KMS-11 (cell line): ENCODE results near the gene SMTNL2.

Experiments used
- H2AFZ ChIP-seq: fragments of 200-600 bp; sonication (generic); 2 replicates; pipeline ENCODE4 v1.6.1; 2016; ENCODE audit warnings: antibody characterized with exemption, mixed run types, low read depth
- H3K27ac ChIP-seq: fragments of 200-600 bp; sonication (generic); 2 replicates; pipeline ENCODE4 v1.6.1; 2016; ENCODE audit warnings: mild to moderate bottlenecking, mixed run types
- H3K27me3 ChIP-seq: fragments of 200-600 bp; sonication (generic); 2 replicates; pipeline ENCODE4 v1.6.1; 2017; ENCODE audit warnings: mild to moderate bottlenecking, low read depth, mixed run types, moderate library complexity; ENCODE audit not compliant: insufficient read depth
- H3K36me3 ChIP-seq: fragments of 200-600 bp; sonication (generic); 2 replicates; pipeline ENCODE4 v1.6.1; 2017; ENCODE audit warnings: mild to moderate bottlenecking, mixed run types; ENCODE audit not compliant: insufficient read depth
- H3K4me1 ChIP-seq: fragments of 200-600 bp; sonication (generic); 2 replicates; pipeline ENCODE4 v1.6.1; 2016; ENCODE audit warnings: mild to moderate bottlenecking, low read depth, mixed run types; ENCODE audit not compliant: poor library complexity, severe bottlenecking
- H3K4me2 ChIP-seq: fragments of 200-600 bp; sonication (generic); 2 replicates; pipeline ENCODE4 v1.7.0; 2016; ENCODE audit warnings: mild to moderate bottlenecking, mixed run types
- H3K4me3 ChIP-seq: fragments of 200-600 bp; sonication (generic); IDR thresholded peaks from 2 replicates; pipeline ENCODE4 v1.6.1; 2017; ENCODE audit warnings: low read depth, low read length, mixed read lengths; ENCODE audit not compliant: insufficient read depth
- H3K79me2 ChIP-seq: fragments of 200-600 bp; sonication (generic); 2 replicates; pipeline ENCODE4 v1.6.1; 2016; ENCODE audit warnings: low read depth, mixed run types; ENCODE audit not compliant: insufficient read depth
- H3K9ac ChIP-seq: fragments of 200-600 bp; sonication (generic); 2 replicates; pipeline ENCODE4 v1.6.1; 2016; ENCODE audit warnings: mild to moderate bottlenecking, mixed run types
- H4K20me1 ChIP-seq: fragments of 200-600 bp; sonication (generic); 2 replicates; pipeline ENCODE4 v1.6.1; 2016; ENCODE audit warnings: mild to moderate bottlenecking, mixed run types; ENCODE audit not compliant: insufficient read depth
- TF ChIP-seq, protein P1 (sequence below): fragments of 200-600 bp; sonication (generic); conservative IDR thresholded peaks from 2 replicates; pipeline ENCODE4 v1.6.1; 2017; ENCODE audit warnings: low read depth, mild to moderate bottlenecking, antibody characterized with exemption, low read length, moderate library complexity, mixed read lengths

Gene SMTNL2

DNA sequence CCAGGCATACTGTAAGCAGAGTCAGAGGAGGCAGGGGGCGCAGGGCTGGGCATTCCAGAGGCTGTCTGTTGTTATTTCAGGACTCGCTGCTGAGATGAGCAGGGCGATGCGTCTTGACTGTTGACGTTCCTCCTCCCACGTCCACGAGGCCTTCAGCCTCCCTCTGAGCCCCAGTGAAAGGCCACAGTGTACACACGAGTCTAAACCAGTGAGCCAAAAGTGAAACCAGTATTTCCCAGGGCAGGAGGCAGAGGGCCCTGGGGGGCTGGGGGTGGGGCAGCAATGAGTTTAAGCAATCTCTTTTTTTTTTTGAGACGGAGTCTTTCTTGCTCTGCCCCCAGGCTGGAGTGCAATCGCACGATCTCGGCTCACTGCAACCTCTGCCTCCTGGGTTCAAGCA is 21.5 kb downstream of the SMTNL2 start:
- Histone ChIP-seq H3K36me3 (no peaks in the 10 kb centered on the region), H3K4me2 (no peak overlapping the region), H4K20me1 (no peaks in the 10 kb centered on the region), H2AFZ (no peak overlapping the region), H3K4me1 (no peaks in the 10 kb centered on the region), H3K79me2 (no peaks in the 10 kb centered on the region), H3K4me3 (no peak overlapping the region), H3K9ac (no peak overlapping the region), H3K27me3 (peaks cover 10% of the 10 kb centered on the region; the same call in 1 of the 2 replicates), H3K27ac (no peak overlapping the region)
- TF ChIP-seq, protein P1, sequence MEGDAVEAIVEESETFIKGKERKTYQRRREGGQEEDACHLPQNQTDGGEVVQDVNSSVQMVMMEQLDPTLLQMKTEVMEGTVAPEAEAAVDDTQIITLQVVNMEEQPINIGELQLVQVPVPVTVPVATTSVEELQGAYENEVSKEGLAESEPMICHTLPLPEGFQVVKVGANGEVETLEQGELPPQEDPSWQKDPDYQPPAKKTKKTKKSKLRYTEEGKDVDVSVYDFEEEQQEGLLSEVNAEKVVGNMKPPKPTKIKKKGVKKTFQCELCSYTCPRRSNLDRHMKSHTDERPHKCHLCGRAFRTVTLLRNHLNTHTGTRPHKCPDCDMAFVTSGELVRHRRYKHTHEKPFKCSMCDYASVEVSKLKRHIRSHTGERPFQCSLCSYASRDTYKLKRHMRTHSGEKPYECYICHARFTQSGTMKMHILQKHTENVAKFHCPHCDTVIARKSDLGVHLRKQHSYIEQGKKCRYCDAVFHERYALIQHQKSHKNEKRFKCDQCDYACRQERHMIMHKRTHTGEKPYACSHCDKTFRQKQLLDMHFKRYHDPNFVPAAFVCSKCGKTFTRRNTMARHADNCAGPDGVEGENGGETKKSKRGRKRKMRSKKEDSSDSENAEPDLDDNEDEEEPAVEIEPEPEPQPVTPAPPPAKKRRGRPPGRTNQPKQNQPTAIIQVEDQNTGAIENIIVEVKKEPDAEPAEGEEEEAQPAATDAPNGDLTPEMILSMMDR: no peak

DNA sequence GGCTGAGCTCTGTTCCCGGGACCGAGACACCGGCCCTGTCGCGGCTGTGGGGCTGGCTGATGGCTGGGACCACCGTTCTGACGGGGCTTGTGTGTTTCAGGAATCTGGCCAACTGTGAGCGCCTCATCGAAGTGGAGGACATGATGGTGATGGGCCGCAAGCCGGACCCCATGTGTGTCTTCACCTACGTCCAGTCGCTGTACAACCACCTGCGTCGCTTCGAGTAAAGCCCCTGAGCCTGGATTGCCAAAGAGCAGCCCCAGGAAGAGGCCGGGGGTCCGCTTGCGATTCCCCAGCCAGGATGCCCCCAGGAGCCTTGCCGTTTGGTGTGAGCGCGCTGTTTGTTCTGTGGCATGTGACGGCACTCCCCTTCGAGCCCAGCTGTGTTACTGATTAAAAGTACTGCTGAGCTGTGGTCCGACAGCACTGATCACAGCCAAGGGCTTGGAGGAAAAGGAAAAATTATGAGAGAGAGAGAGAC is 23.0 kb downstream of the SMTNL2 start:
- Histone ChIP-seq H3K4me1 (no peaks in the 10 kb centered on the region), H3K4me3 (no peak overlapping the region), H3K4me2 (no peak overlapping the region), H2AFZ (no peak overlapping the region), H3K27me3 (peaks cover 10% of the 10 kb centered on the region; the same call in 1 of the 2 replicates), H3K36me3 (no peaks in the 10 kb centered on the region), H3K9ac (no peak overlapping the region), H4K20me1 (no peaks in the 10 kb centered on the region), H3K27ac (no peak overlapping the region), H3K79me2 (no peaks in the 10 kb centered on the region)
- TF ChIP-seq, protein P1: no peak

DNA sequence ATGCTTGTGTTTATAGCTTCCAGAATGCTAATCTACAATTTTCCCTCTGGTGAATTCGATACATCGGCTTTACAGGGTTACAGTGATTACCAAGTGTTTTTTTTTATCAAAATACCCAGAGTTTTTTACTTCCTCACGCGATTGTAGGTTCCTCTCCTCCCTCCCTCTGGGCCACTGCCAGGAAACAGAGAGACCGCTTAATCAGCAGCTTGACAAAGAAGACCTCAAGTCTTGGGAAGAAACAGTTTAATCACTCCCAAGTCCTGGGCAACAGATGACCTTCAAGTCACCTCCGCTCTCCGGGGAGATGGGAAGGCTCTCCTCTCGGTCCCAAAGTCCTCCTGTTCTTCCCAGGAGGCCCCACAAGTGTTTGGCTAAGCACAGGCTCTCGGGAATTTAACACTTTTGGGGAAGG is 23.5 kb downstream of the SMTNL2 start:
- no peaks in the 10 kb centered on the region for H3K4me1 ChIP-seq
- TF ChIP-seq, protein P1: no peak
- no peaks in the 10 kb centered on the region for H3K36me3 ChIP-seq
- H3K27ac ChIP-seq: no peak overlapping the region
- no peaks in the 10 kb centered on the region for H4K20me1 ChIP-seq
- H3K79me2 ChIP-seq: no peaks in the 10 kb centered on the region
- H2AFZ ChIP-seq: no peak overlapping the region
- no peak overlapping the region for H3K9ac ChIP-seq
- H3K27me3 ChIP-seq: peaks cover 7% of the 10 kb centered on the region; the same call in 1 of the 2 replicates
- no peak overlapping the region for H3K4me2 ChIP-seq
- no peak overlapping the region for H3K4me3 ChIP-seq

DNA sequence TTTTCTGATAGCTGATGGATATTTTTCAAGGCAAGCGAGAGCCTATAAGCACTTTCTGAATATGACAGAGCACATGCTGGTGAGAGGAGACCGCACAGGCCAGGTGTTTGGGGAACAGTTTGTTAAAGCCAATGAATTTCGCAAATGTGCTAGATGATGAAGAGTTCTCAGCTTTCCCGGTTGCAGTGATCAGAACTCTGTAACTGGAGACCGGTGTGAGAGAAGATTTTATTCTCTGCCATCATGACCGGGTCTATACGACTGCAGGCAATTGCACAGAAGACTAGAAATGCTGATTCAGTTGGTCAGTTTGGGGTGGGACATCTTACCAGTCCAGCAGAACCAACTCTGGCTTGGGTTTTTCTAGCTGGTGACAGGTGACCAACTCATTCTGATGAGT is 25.4 kb downstream of the SMTNL2 start:
- Histone ChIP-seq H3K4me3 (no peak overlapping the region), H3K9ac (no peak overlapping the region), H3K36me3 (no peaks in the 10 kb centered on the region), H3K27me3 (peaks cover 7% of the 10 kb centered on the region; the same call in 1 of the 2 replicates), H3K4me2 (no peak overlapping the region), H3K27ac (no peak overlapping the region), H2AFZ (no peak overlapping the region), H3K4me1 (no peaks in the 10 kb centered on the region), H3K79me2 (no peaks in the 10 kb centered on the region), H4K20me1 (no peaks in the 10 kb centered on the region)
- TF ChIP-seq, protein P1: no peak
